B cell (primary cell): ENCODE results near the gene KRTDAP. TPM values are rescaled to one million over a fixed set of nuclear protein-coding genes. Genes with fewer than 3 reads are reported as not detected.

Experiments used
- ATAC-seq: fragments of 200-7000 bp; cut with Tn5 transposase; one replicate; pipeline ENCODE4 v1.10.0; 2021; ENCODE audit warnings: low read depth, mild to moderate bottlenecking, moderate number of reproducible peaks, moderate library complexity
- CTCF ChIA-PET: fragments of 350-600 bp; sonication (Branson Sonifier 250); formaldehyde crosslinking; loops from one replicate; lab custom pipeline; 2021; ENCODE audit warnings: antibody characterized with exemption, inconsistent platforms; lab: Charles Lee
- POLR2A ChIA-PET: fragments of 350-600 bp; sonication (Branson Sonifier 250); formaldehyde crosslinking; loops from one replicate; lab custom pipeline; 2021; ENCODE audit warnings: antibody characterized with exemption; lab: Charles Lee
- DNase-seq: peaks from one replicate; pipeline ENCODE4 v3.0.0; 2013
- H2AFZ ChIP-seq: 2 replicates; pipeline ENCODE4 v1.6.1; 2012; ENCODE audit warnings: mild to moderate bottlenecking, low read depth, low read length; ENCODE audit not compliant: insufficient read depth, poor library complexity, severe bottlenecking
- H3K27ac ChIP-seq, 2 donors: 1 replicate in 1 of 2; 2 replicates in 1 of 2; pipeline ENCODE4 v1.5.1; 2012 to 2013; ENCODE audit warnings: low read length in 2 of 2, mild to moderate bottlenecking in 2 of 2, moderate library complexity in 1 of 2
- H3K27me3 ChIP-seq, 4 experiments: fragments of 200-600 bp in 1 of 4; sonication (generic) in 1 of 4; replicated peaks in 1 of 4; 1 replicate in 2 of 4; 2 replicates in 2 of 4; pipeline versions ENCODE4 v1.6.1 to v1.7.0; 2013 to 2016; ENCODE audit warnings: low read length in 3 of 4, mild to moderate bottlenecking in 2 of 4, mixed read lengths in 1 of 4, moderate library complexity in 1 of 4; ENCODE audit not compliant: insufficient read depth in 4 of 4, control insufficient read depth in 3 of 4; ENCODE audit errors: control extremely low read depth in 1 of 4
- H3K36me3 ChIP-seq, 2 experiments: replicated peaks in 1 of 2; 1 replicate in 1 of 2; 2 replicates in 1 of 2; pipeline versions ENCODE4 v1.6.1 to v1.7.1; 2013; ENCODE audit warnings: low read length in 1 of 2; ENCODE audit not compliant: insufficient read depth in 2 of 2, control insufficient read depth in 1 of 2; ENCODE audit errors: control extremely low read depth in 1 of 2, extremely low read depth in 1 of 2
- H3K4me1 ChIP-seq, 2 donors: fragments of 200-600 bp in 1 of 2; sonication (generic) in 1 of 2; 1 replicate in 1 of 2; 2 replicates in 1 of 2; pipeline versions ENCODE4 v1.5.1 to v1.6.1; 2013 to 2017; ENCODE audit warnings: low read length in 2 of 2; ENCODE audit not compliant: control insufficient read depth in 2 of 2, insufficient read depth in 2 of 2
- H3K4me2 ChIP-seq: replicated peaks from 2 replicates; pipeline ENCODE3; 2012; ENCODE audit warnings: mild to moderate bottlenecking, low read depth, low read length; ENCODE audit not compliant: poor library complexity, severe bottlenecking
- H3K4me3 ChIP-seq, 5 experiments: fragments of 200-600 bp in 1 of 5; sonication (generic) in 1 of 5; 1 replicate in 3 of 5; 2 replicates in 2 of 5; pipeline versions ENCODE4 v1.5.1 to v1.7.0; 2011 to 2016; ENCODE audit warnings: low read length in 4 of 5, mild to moderate bottlenecking in 4 of 5, low read depth in 2 of 5, control low read depth in 1 of 5, moderate library complexity in 1 of 5; ENCODE audit not compliant: insufficient read depth in 1 of 5; ENCODE audit errors: control extremely low read depth in 1 of 5, extremely low read depth in 1 of 5
- H3K79me2 ChIP-seq: fragments of 200-600 bp; sonication (generic); one replicate; pipeline ENCODE4 v1.6.0; 2016; ENCODE audit warnings: low read length; ENCODE audit not compliant: control insufficient read depth, insufficient read depth
- H3K9ac ChIP-seq: fragments of 200-600 bp; sonication (generic); 2 replicates; pipeline ENCODE4 v1.6.1; 2017; ENCODE audit warnings: mild to moderate bottlenecking, low read length, moderate library complexity
- H3K9me3 ChIP-seq, 3 donors: one replicate each; pipeline versions ENCODE4 v1.6.1 to v1.7.1; 2013; ENCODE audit warnings: low read length in 2 of 3; ENCODE audit not compliant: control insufficient read depth in 2 of 3, insufficient read depth in 1 of 3; ENCODE audit errors: control extremely low read depth in 1 of 3
- H4K20me1 ChIP-seq: 2 replicates; pipeline ENCODE4 v1.6.0; 2012; ENCODE audit warnings: mild to moderate bottlenecking, low read length; ENCODE audit not compliant: insufficient read depth, control insufficient read depth, poor library complexity, severe bottlenecking
- H3K27ac Mint-ChIP-seq: one replicate; pipeline ENCODE4 v1.8.0; 2021; ENCODE audit warnings: mixed read lengths
- H3K27me3 Mint-ChIP-seq: one replicate; pipeline ENCODE4 v1.8.0; 2021; ENCODE audit warnings: mixed read lengths
- H3K4me1 Mint-ChIP-seq: one replicate; pipeline ENCODE4 v1.8.0; 2021; ENCODE audit warnings: mixed read lengths
- H3K4me3 Mint-ChIP-seq: one replicate; pipeline ENCODE4 v1.8.0; 2021; ENCODE audit warnings: mixed read lengths
- H3K9me3 Mint-ChIP-seq: one replicate; pipeline ENCODE4 v1.8.0; 2022; ENCODE audit warnings: mixed read lengths; ENCODE audit not compliant: insufficient read depth
- CTCF ChIP-seq: fragments of 200-600 bp; IDR thresholded peaks from one replicate; pipeline ENCODE4 v1.8.0; 2022; ENCODE audit warnings: antibody characterized with exemption, mild to moderate bottlenecking
- EZH2 ChIP-seq: IDR thresholded peaks from 2 replicates; pipeline ENCODE4 v1.6.1; 2012; ENCODE audit warnings: borderline replicate concordance, low read depth, mild to moderate bottlenecking, moderate library complexity, low read length; ENCODE audit not compliant: insufficient read depth, poor library complexity, severe bottlenecking
- WGBS: methylation state at CpG from one replicate; pipeline ENCODE4 v1.1.5; 2013; ENCODE audit warnings: missing lambda C conversion rate; ENCODE audit not compliant: insufficient coverage; 5-methylcytosine and 5-hydroxymethylcytosine counted together
- intact Hi-C: fragments of 100-400 bp; cut with micrococcal nuclease; formaldehyde crosslinking; loops from one replicate; pipeline ENCODE4 v1.10.0; 2022
- polyA minus RNA-seq: library from RNA; depleted of rRNA, polyadenylated mRNA; stranded (reverse); fragments of >200 nt; gene quantifications from 2 replicates; pipeline ENCODE4 v1.2.3, GENCODE V29; 2012
- polyA plus RNA-seq: library from polyadenylated mRNA; depleted of rRNA; stranded (reverse); fragments of >200 nt; gene quantifications from 2 replicates; pipeline ENCODE4 v1.2.3, GENCODE V29; 2012
- total RNA-seq, 2 donors: library from RNA; stranded (reverse); fragments of 120-200 nt in 1 of 2; gene quantifications; 1 replicate in 1 of 2; 2 replicates in 1 of 2; pipeline versions ENCODE4 v1.2.3 to v1.2.4, GENCODE V29; 2013 to 2022

The KRTDAP gene
- total RNA-seq (not detected in 2 replicates), polyA plus RNA-seq (not detected in 2 replicates), polyA minus RNA-seq (not detected in 2 replicates)
- total RNA-seq (2013): not detected

- ChIA-PET CTCF (interaction anchor here (0.7 to 3.4 kb wide), 6 partner anchors 12 to 424 kb away, joined by 3 to 11 read pairs (median 4); no protein-coding TSS in a partner anchor), POLR2A (no interaction called here)
- H3K9me3 Mint-ChIP-seq: no peaks in the 10 kb centered on the region
- no peak within 1 kb of the TSS for H2AFZ ChIP-seq
- no peaks in the 10 kb centered on the region for H4K20me1 ChIP-seq
- H3K4me3 Mint-ChIP-seq: no peak within 1 kb of the TSS
- no peaks in the 10 kb centered on the region for H3K9me3 ChIP-seq
- H3K27me3 Mint-ChIP-seq: peaks cover 7% of the 10 kb centered on the region
- no peak within 1 kb of the TSS for H3K27ac Mint-ChIP-seq
- H3K4me2 ChIP-seq: no peak within 1 kb of the TSS
- peaks cover 5% of the 10 kb centered on the region for H3K4me1 Mint-ChIP-seq
- H3K27ac ChIP-seq: no peak within 1 kb of the TSS
- H3K36me3 ChIP-seq: no peaks in the 10 kb centered on the region
- no peak within 1 kb of the TSS for H3K9ac ChIP-seq
- intact Hi-C loops: loop anchor here (10.0 kb wide), 1 partner anchor 346 kb away; the partner anchor contains the start of gene FXYD7
- ATAC-seq (no peak), DNase-seq (no peak)
- TF ChIP-seq CTCF: no peak
- TF ChIP-seq EZH2: no peak
- H3K4me1 ChIP-seq: peaks cover 5 to 9% of the 10 kb centered on the region in 2 donors
- H3K4me3 ChIP-seq: no peak within 1 kb of the TSS
- 85% methylated on average over 8 of the region's 9 CpGs for WGBS
- H3K79me2 ChIP-seq: no peaks in the 10 kb centered on the region
- H3K27me3 ChIP-seq: peaks cover 0 to 6% (median 2%) of the 10 kb centered on the region in 4 experiments
Observed at GRCh38 chr19:35490364-35490763, at the start of gene KRTDAP. TSS of gene KRTDAP (minus strand) at chr19:35490464. CDS start at chr19:35490442, 22 bp downstream.

GRCh38 chr19:35539850-35540249, 49.6 kb upstream of the KRTDAP start:
- WGBS: 99% methylated on average over 12 of the region's 12 CpGs
- ATAC-seq: no peak
- no peak overlapping the region for H3K4me3 Mint-ChIP-seq

More at GRCh38 chr19:35539850-35540249, 49.6 kb upstream of the KRTDAP start:
- TF ChIP-seq EZH2: no peak
- no peak for TF ChIP-seq CTCF
- no peak overlapping the region for H3K4me3 ChIP-seq
- no peaks in the 10 kb centered on the region for H3K27me3 ChIP-seq
- peaks cover 0 to 3% of the 10 kb centered on the region in 2 experiments for H3K36me3 ChIP-seq
- Mint-ChIP-seq H3K4me1 (peaks cover 25% of the 10 kb centered on the region), H3K27me3 (peaks cover 2% of the 10 kb centered on the region), H3K9me3 (no peaks in the 10 kb centered on the region), H3K27ac (no peak overlapping the region)
- intact Hi-C loops: no loop called here
- H3K9ac ChIP-seq: no peak overlapping the region
- H4K20me1 ChIP-seq: no peaks in the 10 kb centered on the region
- ChIA-PET POLR2A (interaction anchor here (0.6 kb wide), 1 partner anchor 301 kb away, joined by 3 read pairs; no protein-coding TSS in a partner anchor), CTCF (no interaction called here)
- H3K9me3 ChIP-seq: no peaks in the 10 kb centered on the region
- H3K4me1 ChIP-seq: peaks cover 5 to 20% of the 10 kb centered on the region in 2 donors
- H3K79me2 ChIP-seq: no peaks in the 10 kb centered on the region
- H3K4me2 ChIP-seq: no peak overlapping the region
- no peak for DNase-seq
- H2AFZ ChIP-seq: no peak overlapping the region
- H3K27ac ChIP-seq: no peak overlapping the region
